Upper lobe of left lung (tissue), 6 donors: ENCODE data around the gene MMP21. TPM values are rescaled to one million over a fixed set of nuclear protein-coding genes. Genes with fewer than 3 reads are reported as not detected.

Experiments
- ATAC-seq, 2 donors: fragments of 200-7000 bp; cut with Tn5 transposase; one replicate each; pipeline ENCODE4 v1.9.1; 2022; ENCODE audit warnings: mild to moderate bottlenecking in 2 of 2, moderate library complexity in 2 of 2; ENCODE audit not compliant: low FRiP score in 2 of 2
- DNase-seq, 2 donors: peaks; one replicate each; pipeline ENCODE4 v3.0.0-alpha.2; 2019 to 2020
- H3K27ac ChIP-seq, 4 donors: fragments of 200-600 bp; sonication (generic); one replicate each; pipeline ENCODE4 v1.5.1; 2016 to 2019
- H3K27me3 ChIP-seq, 4 donors: fragments of 200-600 bp; sonication (generic); one replicate each; pipeline ENCODE4 v1.5.1; 2017 to 2019
- H3K36me3 ChIP-seq, 4 donors: fragments of 200-600 bp; sonication (generic); one replicate each; pipeline ENCODE4 v1.5.1; 2016 to 2019
- H3K4me1 ChIP-seq, 4 donors: fragments of 200-600 bp; sonication (generic); one replicate each; pipeline ENCODE4 v1.5.1; 2018 to 2019
- H3K4me3 ChIP-seq, 4 donors: fragments of 200-600 bp; sonication (generic); one replicate each; pipeline ENCODE4 v1.5.1; 2017 to 2019; ENCODE audit warnings: mild to moderate bottlenecking in 2 of 4, moderate library complexity in 1 of 4
- H3K9me3 ChIP-seq, 4 donors: fragments of 200-600 bp; sonication (generic); one replicate each; pipeline ENCODE4 v1.5.1; 2018 to 2019
- CTCF ChIP-seq, 6 experiments: fragments of 450-650 bp in 4 of 6; fragments of 200-600 bp in 2 of 6; sonication (generic) in 2 of 6; IDR thresholded peaks; one replicate each; pipeline ENCODE4 v1.5.1; 2016 to 2019; ENCODE audit warnings: antibody characterized with exemption in 6 of 6
- EP300 ChIP-seq, 4 donors: sonication (generic); formaldehyde crosslinking; IDR thresholded peaks; one replicate each; pipeline ENCODE4 v1.5.1; 2017; ENCODE audit warnings: antibody characterized with exemption in 4 of 4, control low read depth in 2 of 4
- POLR2A ChIP-seq, 4 donors: fragments of 450-650 bp; IDR thresholded peaks; one replicate each; pipeline ENCODE4 v1.5.1; 2016 to 2017; ENCODE audit warnings: antibody characterized with exemption in 4 of 4, mild to moderate bottlenecking in 2 of 4
- POLR2AphosphoS5 ChIP-seq, 2 donors: sonication (generic); formaldehyde crosslinking; IDR thresholded peaks; one replicate each; pipeline ENCODE4 v1.5.1; 2017; ENCODE audit warnings: antibody characterized with exemption in 2 of 2
- WGBS, 2 donors: methylation state at CpG; one replicate each; pipeline ENCODE4 v1.1.5; 2017 to 2018; 5-methylcytosine and 5-hydroxymethylcytosine counted together
- total RNA-seq, 6 donors: library from RNA; depleted of rRNA in 4 of 6; stranded (reverse); fragments of >200 nt in 4 of 6; gene quantifications; one replicate each; pipeline versions ENCODE4 v1.1.0 to v1.2.1, GENCODE V29; 2016 to 2021
- donor health status: DM: no; HTN: no; CAD: no; lungs with moderate emphysema.
- donor health status: DM: no; HTN: yes; CAD: no; lungs with severe emphysema.

Gene MMP21
- total RNA-seq, 6 donors from 2014 or later: 0.13 to 3.1 (median 0.69) TPM; not detected in 1

DNA sequence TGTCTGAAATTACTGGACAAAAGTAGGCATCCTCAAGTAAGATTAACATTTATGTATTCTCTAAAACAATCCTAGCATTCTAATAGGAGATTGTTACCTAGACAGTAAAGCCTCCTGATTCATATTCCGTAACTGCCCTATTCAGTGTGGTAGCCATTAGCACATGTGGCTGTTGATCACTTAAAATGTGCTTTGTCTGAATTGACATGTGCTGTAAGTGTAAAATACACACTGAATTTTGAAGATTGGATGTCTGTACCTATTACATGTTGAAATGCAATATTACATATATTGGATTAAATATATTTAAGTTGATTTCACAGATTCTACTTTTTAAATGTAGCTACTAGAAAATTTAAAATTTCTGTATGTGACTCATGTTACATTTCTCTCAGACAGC, 41.5 kb downstream of the MMP21 start:
- ATAC-seq (no peak), DNase-seq (no peak)
- no peaks in the 10 kb centered on the region for H3K27me3 ChIP-seq
- no peak overlapping the region for H3K27ac ChIP-seq
- no peaks in the 10 kb centered on the region for H3K9me3 ChIP-seq
- TF ChIP-seq POLR2AphosphoS5 (IDR thresholded peaks at IDR 0.05): no peak
- no peak for TF ChIP-seq EP300 (IDR thresholded peaks at IDR 0.05)
- TF ChIP-seq CTCF (IDR thresholded peaks at IDR 0.05): no peak
- no peak for TF ChIP-seq POLR2A (IDR thresholded peaks at IDR 0.05)
- H3K4me3 ChIP-seq: no peak overlapping the region
- H3K4me1 ChIP-seq: no peaks in the 10 kb centered on the region
- 92 to 97% methylated on average over 1 of the region's 1 CpG for WGBS, 2 donors
- peaks cover 43 to 99% (median 92%) of the 10 kb centered on the region in 4 donors for H3K36me3 ChIP-seq

DNA sequence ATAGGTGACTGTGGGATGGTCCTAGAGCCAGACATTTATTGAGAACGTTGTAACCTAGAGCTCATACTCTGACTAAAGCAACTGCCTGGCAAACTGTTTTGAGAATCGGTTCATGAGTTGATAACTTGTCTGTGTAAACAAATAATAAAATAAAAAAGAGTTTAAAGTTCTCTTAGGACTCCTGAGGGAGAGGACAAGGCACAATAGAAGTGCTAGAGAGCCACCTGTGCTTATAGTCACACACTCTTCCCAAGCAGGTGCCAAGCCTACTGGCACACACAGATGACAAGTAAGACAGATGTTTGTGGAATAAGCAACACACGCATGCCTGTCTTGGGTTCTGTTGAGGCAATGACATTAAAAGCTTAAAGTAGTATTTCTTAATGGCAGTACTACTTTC, 48.2 kb downstream of the MMP21 start:
- Histone ChIP-seq H3K36me3 (peaks cover 56 to 100% (median 76%) of the 10 kb centered on the region in 4 donors), H3K4me1 (no peaks in the 10 kb centered on the region)

GRCh38 chr10:125726914-125727313, 48.7 kb downstream of the MMP21 start:
- H3K36me3 ChIP-seq: peaks cover 61 to 100% (median 75%) of the 10 kb centered on the region in 4 donors
- 85 to 93% methylated on average over 7 of the region's 7 CpGs for WGBS, 2 donors
- H3K27me3 ChIP-seq: no peaks in the 10 kb centered on the region
- no peak overlapping the region for H3K27ac ChIP-seq
- H3K4me3 ChIP-seq: no peak overlapping the region
- TF ChIP-seq EP300 (IDR thresholded peaks at IDR 0.05): no peak
- TF ChIP-seq POLR2AphosphoS5 (IDR thresholded peaks at IDR 0.05): no peak
- no peaks in the 10 kb centered on the region for H3K4me1 ChIP-seq
- DNase-seq (no peak), ATAC-seq (no peak)
- no peaks in the 10 kb centered on the region for H3K9me3 ChIP-seq

More for the DNA sequence above, 48.2 kb downstream of the MMP21 start:
- 59 to 64% methylated on average over 3 of the region's 3 CpGs for WGBS, 2 donors
- Histone ChIP-seq H3K27ac (no peak overlapping the region), H3K4me3 (no peak overlapping the region), H3K27me3 (no peaks in the 10 kb centered on the region), H3K9me3 (no peaks in the 10 kb centered on the region)
- no peak for TF ChIP-seq POLR2A (IDR thresholded peaks at IDR 0.05)
- TF ChIP-seq POLR2AphosphoS5 (IDR thresholded peaks at IDR 0.05): no peak
- TF ChIP-seq EP300 (IDR thresholded peaks at IDR 0.05): no peak
- TF ChIP-seq CTCF (IDR thresholded peaks at IDR 0.05): no peak
- DNase-seq: no peak
- no peak for ATAC-seq

- DNase-seq: no peak
- Histone ChIP-seq H3K4me3 (no peak overlapping the region), H3K9me3 (no peaks in the 10 kb centered on the region), H3K27ac (no peak overlapping the region), H3K27me3 (no peaks in the 10 kb centered on the region), H3K4me1 (peaks cover 18 to 25% (median 19%) of the 10 kb centered on the region in 4 donors), H3K36me3 (peaks cover 38 to 68% (median 46%) of the 10 kb centered on the region in 4 donors)
- no peak for ATAC-seq
- TF ChIP-seq CTCF (IDR thresholded peaks at IDR 0.05) (no peak), POLR2AphosphoS5 (IDR thresholded peaks at IDR 0.05) (no peak), POLR2A (IDR thresholded peaks at IDR 0.05) (no peak), EP300 (IDR thresholded peaks at IDR 0.05) (no peak)
- 98 to 100% methylated on average over 1 of the region's 1 CpG for WGBS, 2 donors
Observed at GRCh38 chr10:125722811-125723210, 52.8 kb downstream of the MMP21 start.

- no peak overlapping the region for H3K27ac ChIP-seq
- no peak for ATAC-seq
- peaks cover 20 to 50% (median 30%) of the 10 kb centered on the region in 4 donors for H3K36me3 ChIP-seq
- 73 to 81% methylated on average over 6 of the region's 6 CpGs for WGBS, 2 donors
- no peak for DNase-seq
- H3K27me3 ChIP-seq: no peaks in the 10 kb centered on the region
- TF ChIP-seq POLR2AphosphoS5 (IDR thresholded peaks at IDR 0.05): no peak
- TF ChIP-seq EP300 (IDR thresholded peaks at IDR 0.05): no peak
- TF ChIP-seq CTCF (IDR thresholded peaks at IDR 0.05): no peak
- no peak for TF ChIP-seq POLR2A (IDR thresholded peaks at IDR 0.05)
- no peaks in the 10 kb centered on the region for H3K9me3 ChIP-seq
- H3K4me1 ChIP-seq: peaks cover 18 to 25% (median 19%) of the 10 kb centered on the region in 4 donors
- H3K4me3 ChIP-seq: peak overlapping the region in 1 of 4 donors; percentile 67
Observed at GRCh38 chr10:125721035-125721434, 54.6 kb downstream of the MMP21 start.
